ENCODE results near the gene BRIP1. TPM values are rescaled to one million over a fixed set of nuclear protein-coding genes. Genes with fewer than 3 reads are reported as not detected.
"Not testable (repeated sequence)": the region's sequence is repeated elsewhere in the genome, so short reads cannot be mapped to it uniquely, and the experiment has no call there.

Gene BRIP1
- total RNA-seq, 1 experiment from 2014 or later: 12.0 TPM

DNA sequence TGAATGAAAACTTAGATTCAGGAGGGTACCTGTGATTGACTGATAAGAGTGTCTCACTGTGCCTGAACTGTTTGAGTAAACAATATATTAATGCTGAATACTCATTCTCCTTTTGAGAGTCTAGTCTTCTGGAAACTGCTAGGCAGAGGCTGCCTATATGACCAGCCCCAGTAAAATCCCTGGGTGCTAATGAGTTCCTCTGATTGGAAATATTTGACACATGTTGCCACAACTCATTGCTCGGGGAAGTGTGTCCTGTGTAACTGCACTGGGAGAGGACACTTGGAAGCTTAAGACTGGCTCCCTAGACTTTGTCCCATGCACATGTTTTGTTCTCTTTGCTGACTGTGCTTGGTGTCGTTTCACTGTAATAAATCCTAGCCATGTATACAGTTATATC is 163.6 kb downstream of the BRIP1 start:
- H3K27me3 ChIP-seq (ENCODE audit: control insufficient read depth, insufficient read depth, low read length): no peaks in the 10 kb centered on the region
- H3K4me3 ChIP-seq (ENCODE audit: insufficient read depth, low read depth, low read length): no peak overlapping the region
- DNase-seq: no peak
- no peaks in the 10 kb centered on the region for H3K36me3 ChIP-seq (replicated peaks; ENCODE audit: control insufficient read depth, insufficient read depth, low read length)

DNA sequence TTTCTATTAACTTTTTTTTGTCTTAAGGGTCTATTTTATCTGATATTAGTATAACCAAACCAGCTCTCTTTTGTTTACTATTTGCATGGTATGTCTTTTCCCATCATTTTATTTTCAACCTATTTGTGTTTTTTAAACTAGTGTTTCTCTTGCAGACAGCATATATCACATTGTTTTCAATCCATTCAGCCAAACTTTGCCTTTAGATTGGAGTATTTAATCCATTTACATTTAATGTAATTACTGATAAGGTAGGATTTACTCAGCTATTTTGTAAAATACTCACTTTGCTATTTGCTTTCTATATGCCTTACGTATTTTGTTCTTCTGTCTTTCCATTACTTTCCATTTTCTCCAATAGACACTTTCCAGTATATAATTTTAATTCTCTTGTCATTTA is 164.3 kb downstream of the BRIP1 start:
- no peak for DNase-seq
- Histone ChIP-seq H3K4me3 (ENCODE audit: insufficient read depth, low read depth, low read length) (no peak overlapping the region), H3K36me3 (replicated peaks; ENCODE audit: control insufficient read depth, insufficient read depth, low read length) (no peaks in the 10 kb centered on the region), H3K27me3 (ENCODE audit: control insufficient read depth, insufficient read depth, low read length) (no peaks in the 10 kb centered on the region)

DNA sequence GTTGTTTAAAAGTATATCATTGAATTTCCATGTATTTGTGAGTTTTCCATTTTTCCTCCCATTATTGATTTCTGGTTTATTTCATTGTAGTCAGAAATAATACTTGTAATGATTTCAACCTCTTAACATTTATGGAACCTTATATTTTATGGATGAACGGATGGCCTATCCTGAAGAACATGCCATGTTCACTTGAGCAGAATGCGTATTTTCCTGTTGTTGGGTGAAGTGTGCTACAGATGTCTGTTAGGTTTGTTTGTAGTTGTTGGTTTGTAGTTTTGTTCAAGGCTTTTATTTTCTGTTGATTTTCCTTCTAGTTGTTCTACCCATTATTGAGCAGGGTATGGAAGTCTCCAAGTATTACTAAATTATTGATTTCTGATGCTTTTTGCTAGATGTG is 165.1 kb downstream of the BRIP1 start:
- DNase-seq: no peak
- H3K4me3 ChIP-seq (ENCODE audit: insufficient read depth, low read depth, low read length): no peak overlapping the region

DNA sequence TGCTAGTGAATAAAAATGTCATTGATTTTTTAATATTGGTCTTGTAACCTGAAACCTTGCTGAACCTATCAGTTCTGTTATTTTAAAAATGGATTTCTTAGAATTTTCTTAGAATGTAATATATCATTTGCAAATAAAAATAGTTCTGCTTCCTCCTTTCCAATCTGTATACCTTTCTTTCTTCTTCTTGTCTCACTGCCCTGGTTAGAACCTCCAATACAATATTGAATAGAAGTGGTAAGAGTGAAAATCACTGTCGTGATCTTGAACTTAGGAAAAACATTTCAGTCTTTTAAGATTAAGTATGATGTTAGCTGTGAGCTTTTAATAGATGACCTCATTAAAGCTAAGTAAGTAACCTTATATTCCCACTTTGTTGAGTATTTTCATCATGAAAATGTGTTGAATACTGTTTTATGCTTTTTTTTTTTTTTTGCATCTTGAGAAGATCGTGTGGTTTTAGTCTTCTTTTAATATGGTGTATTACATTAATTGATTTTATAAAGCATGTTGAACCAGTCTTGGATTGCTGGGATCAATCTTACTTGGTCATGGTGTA is 167.5 kb downstream of the BRIP1 start:
- H3K27me3 ChIP-seq (ENCODE audit: control insufficient read depth, insufficient read depth, low read length): no peaks in the 10 kb centered on the region
- no peak for DNase-seq
- H3K4me3 ChIP-seq (ENCODE audit: insufficient read depth, low read depth, low read length): no peak overlapping the region
- H3K36me3 ChIP-seq (replicated peaks; ENCODE audit: control insufficient read depth, insufficient read depth, low read length): no peaks in the 10 kb centered on the region

More for the DNA sequence above, 165.1 kb downstream of the BRIP1 start:
- Histone ChIP-seq H3K36me3 (replicated peaks; ENCODE audit: control insufficient read depth, insufficient read depth, low read length) (no peaks in the 10 kb centered on the region), H3K27me3 (ENCODE audit: control insufficient read depth, insufficient read depth, low read length) (no peaks in the 10 kb centered on the region)

DNA sequence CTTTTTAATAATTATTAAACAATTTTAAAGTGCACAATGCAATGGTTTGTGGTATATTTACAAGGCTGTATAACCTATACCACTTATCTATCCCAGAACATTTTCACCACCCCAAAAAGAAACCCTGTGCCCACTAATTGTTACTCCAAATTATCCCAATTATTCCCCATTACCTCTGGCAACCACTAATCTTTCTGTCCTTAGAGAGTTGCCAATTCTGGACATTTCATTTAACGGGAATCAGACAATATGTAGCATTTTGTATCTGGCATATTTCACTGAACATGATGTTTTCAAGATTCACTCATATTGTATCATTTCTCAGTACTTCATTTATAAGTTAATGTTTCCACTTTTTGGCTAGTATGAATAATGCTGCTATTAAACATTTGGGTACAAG is 169.2 kb downstream of the BRIP1 start:
- Histone ChIP-seq H3K4me3 (ENCODE audit: insufficient read depth, low read depth, low read length) (no peak overlapping the region), H3K27me3 (ENCODE audit: control insufficient read depth, insufficient read depth, low read length) (no peaks in the 10 kb centered on the region), H3K36me3 (replicated peaks; ENCODE audit: control insufficient read depth, insufficient read depth, low read length) (no peaks in the 10 kb centered on the region)
- DNase-seq: no peak

DNA sequence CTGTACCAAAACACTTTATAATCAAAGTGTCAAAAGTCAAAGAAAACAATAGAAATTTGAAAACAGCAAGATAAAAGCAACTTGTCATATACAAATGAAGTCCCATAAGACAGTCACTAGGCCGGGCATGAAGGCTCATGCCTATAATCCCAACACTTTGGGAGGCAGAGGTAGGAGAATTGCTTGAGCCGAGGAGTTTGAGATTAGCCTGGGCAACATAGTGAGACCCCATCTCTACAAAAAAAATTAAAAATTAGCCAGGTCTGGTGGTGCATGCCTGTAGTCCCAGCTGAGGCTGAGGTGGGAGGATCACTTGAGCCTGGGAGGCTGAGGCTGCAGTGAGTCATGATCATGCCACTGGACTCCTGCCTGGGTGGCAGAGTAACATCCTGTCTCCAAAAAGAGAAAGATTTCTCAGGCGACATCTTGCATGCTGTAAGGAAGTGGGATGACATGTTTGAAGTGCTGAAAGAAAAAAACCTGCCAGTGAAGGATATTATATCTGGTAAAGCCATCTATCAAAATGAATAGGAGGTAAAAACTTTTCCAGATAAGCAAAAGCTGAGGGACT is 173.6 kb downstream of the BRIP1 start:
- no peak for DNase-seq
- Histone ChIP-seq H3K4me3 (ENCODE audit: insufficient read depth, low read depth, low read length) (no peak overlapping the region), H3K36me3 (replicated peaks; ENCODE audit: control insufficient read depth, insufficient read depth, low read length) (no peaks in the 10 kb centered on the region), H3K27me3 (ENCODE audit: control insufficient read depth, insufficient read depth, low read length) (no peaks in the 10 kb centered on the region)

DNA sequence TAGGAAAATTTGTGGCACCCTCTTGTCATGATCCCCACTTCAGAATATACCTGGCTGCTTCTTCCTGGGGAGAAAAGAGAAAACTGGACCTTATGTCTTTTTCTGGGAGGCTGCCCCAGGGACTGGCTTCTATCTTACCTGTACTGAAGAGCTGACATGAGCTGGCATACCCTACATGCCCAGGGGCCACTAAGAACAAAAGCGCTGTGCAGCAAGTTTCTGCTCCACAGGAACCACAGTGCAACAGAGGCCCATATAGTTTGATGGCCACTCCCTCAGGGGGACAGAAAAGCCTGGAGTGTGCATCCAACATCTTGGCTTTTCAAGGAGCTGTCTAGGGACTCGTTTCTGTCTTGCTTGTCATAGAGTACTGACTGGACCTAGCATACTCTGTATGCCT is 175.6 kb downstream of the BRIP1 start:
- no peak overlapping the region for H3K4me3 ChIP-seq (ENCODE audit: insufficient read depth, low read depth, low read length)
- DNase-seq: no peak
- H3K27me3 ChIP-seq (ENCODE audit: control insufficient read depth, insufficient read depth, low read length): no peaks in the 10 kb centered on the region

DNA sequence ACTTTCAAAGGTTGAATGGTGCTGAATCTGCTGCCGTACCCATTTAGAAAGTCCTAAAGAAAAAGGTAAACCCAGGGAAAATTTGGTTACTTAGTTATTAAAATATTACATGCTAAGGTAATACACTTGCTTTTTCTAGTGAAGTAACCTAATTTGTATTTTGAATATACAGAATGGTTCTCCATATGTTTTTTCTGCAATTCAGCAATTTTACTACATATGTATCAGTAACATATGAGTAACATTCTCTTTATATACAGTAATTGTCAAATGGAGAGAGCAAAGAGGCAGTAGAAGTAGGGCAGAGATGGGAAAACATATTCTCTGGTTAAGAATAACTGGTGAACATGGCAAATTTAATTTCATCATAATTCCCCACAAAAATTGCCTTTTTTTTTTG is 177.2 kb downstream of the BRIP1 start:
- no peaks in the 10 kb centered on the region for H3K27me3 ChIP-seq (ENCODE audit: control insufficient read depth, insufficient read depth, low read length)
- no peaks in the 10 kb centered on the region for H3K36me3 ChIP-seq (replicated peaks; ENCODE audit: control insufficient read depth, insufficient read depth, low read length)
- no peak for DNase-seq
- H3K4me3 ChIP-seq (ENCODE audit: insufficient read depth, low read depth, low read length): no peak overlapping the region

More for the DNA sequence above, 175.6 kb downstream of the BRIP1 start:
- no peaks in the 10 kb centered on the region for H3K36me3 ChIP-seq (replicated peaks; ENCODE audit: control insufficient read depth, insufficient read depth, low read length)

DNA sequence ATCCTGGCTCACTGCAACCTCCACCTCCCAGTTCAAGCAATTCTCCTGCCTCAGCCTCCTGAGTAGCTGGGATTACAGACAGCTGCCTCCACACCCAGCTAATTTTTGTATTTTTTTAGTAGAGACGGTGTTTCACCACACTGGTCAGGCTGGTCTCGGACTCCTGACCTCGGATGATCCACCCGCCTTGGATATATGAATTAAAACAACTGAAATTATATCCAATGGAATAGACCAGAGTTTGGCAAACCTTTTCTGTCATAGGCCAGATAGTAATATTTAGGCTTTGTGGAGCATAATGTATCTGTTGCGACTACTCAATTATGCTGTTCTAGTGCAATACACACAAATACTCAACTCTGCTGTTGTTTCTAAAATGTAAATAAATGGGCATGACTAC is 178.5 kb downstream of the BRIP1 start:
- Histone ChIP-seq H3K36me3 (replicated peaks; ENCODE audit: control insufficient read depth, insufficient read depth, low read length) (no peaks in the 10 kb centered on the region), H3K27me3 (ENCODE audit: control insufficient read depth, insufficient read depth, low read length) (no peaks in the 10 kb centered on the region), H3K4me3 (ENCODE audit: insufficient read depth, low read depth, low read length) (no peak overlapping the region)
- DNase-seq: no peak

DNA sequence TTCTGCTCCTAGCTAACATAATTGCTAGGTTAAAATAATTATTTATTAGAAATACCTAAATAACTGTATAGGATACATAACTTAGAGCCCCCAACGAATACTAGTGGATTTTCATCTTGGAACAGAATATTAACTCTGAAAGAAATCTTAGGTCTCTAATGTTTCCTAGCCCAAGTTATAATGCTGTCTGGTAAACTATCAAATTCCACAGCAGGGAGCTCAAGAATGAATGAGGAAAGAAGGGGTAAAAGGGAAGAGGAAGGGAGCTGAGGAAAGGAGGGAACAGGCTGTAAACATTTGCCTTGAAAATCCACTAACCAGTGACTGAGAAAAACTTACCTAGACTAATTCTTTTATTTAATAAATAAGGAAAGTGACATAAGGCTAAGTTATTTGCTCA is 179.2 kb downstream of the BRIP1 start:
- DNase-seq: no peak
- H3K36me3 ChIP-seq (replicated peaks; ENCODE audit: control insufficient read depth, insufficient read depth, low read length): no peaks in the 10 kb centered on the region
- no peaks in the 10 kb centered on the region for H3K27me3 ChIP-seq (ENCODE audit: control insufficient read depth, insufficient read depth, low read length)
- no peak overlapping the region for H3K4me3 ChIP-seq (ENCODE audit: insufficient read depth, low read depth, low read length)

DNA sequence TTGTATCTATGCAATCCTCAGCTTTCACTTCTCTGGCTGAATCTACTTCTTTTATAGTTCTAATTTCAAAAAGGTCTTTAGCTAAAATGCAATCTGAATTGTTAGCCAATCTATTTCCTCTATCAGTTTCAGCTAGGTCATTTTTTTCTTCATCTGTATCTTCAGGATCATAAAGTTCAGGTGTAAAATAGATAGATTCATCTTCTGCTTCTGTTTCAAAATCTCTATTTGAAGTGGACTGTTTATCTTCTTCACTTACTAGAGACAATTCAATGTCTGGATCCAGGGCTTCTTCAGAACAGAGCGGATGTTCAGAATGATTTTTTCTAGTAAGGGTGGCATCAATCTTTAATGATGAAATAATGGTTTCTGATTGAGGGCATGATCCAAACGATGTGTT is 179.9 kb downstream of the BRIP1 start:
- Histone ChIP-seq H3K27me3 (ENCODE audit: control insufficient read depth, insufficient read depth, low read length) (no peaks in the 10 kb centered on the region), H3K36me3 (replicated peaks; ENCODE audit: control insufficient read depth, insufficient read depth, low read length) (no peaks in the 10 kb centered on the region), H3K4me3 (ENCODE audit: insufficient read depth, low read depth, low read length) (no peak overlapping the region)
- DNase-seq: no peak

DNA sequence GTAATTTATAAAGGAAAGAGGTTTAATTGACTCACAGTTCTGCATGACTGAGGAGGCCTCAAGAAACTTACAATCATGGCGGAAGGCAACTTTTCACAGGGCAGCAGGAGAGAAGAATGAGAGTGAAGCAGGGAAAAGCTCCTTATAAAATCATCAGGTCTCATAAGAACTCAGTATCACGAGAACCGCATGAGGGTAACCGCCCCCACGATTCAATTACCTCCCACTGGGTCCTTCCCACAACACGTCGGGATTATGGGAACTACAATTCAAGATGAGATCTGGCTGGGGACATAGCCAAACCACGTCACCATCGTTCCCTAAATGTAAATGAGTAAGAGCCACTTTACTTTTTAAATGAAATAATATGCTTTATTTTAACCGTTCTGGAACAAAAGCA is 182.4 kb downstream of the BRIP1 start:
- H3K36me3 ChIP-seq (replicated peaks; ENCODE audit: control insufficient read depth, insufficient read depth, low read length): no peaks in the 10 kb centered on the region
- no peak overlapping the region for H3K4me3 ChIP-seq (ENCODE audit: insufficient read depth, low read depth, low read length)
- H3K27me3 ChIP-seq (ENCODE audit: control insufficient read depth, insufficient read depth, low read length): no peaks in the 10 kb centered on the region
- no peak for DNase-seq

DNA sequence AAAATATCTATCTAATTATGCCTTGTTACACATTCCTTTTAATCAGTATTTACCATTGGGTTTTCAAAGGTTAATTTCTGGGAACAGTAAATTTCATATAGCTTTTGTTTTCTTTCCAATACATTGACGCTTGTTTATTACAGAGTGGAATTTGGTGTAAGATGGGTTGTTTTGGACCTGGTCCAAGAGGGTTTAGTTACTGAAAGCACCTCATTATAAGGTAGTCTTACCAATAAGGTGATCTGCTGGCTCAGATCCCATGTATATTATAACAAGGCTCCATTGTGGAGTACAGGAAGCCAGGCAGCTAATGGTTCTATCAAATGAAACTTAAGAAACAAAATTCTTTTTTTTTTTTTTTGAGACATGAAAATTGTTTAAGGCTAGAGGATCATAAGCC is 185.0 kb downstream of the BRIP1 start:
- no peak overlapping the region for H3K4me3 ChIP-seq (ENCODE audit: insufficient read depth, low read depth, low read length)

DNA sequence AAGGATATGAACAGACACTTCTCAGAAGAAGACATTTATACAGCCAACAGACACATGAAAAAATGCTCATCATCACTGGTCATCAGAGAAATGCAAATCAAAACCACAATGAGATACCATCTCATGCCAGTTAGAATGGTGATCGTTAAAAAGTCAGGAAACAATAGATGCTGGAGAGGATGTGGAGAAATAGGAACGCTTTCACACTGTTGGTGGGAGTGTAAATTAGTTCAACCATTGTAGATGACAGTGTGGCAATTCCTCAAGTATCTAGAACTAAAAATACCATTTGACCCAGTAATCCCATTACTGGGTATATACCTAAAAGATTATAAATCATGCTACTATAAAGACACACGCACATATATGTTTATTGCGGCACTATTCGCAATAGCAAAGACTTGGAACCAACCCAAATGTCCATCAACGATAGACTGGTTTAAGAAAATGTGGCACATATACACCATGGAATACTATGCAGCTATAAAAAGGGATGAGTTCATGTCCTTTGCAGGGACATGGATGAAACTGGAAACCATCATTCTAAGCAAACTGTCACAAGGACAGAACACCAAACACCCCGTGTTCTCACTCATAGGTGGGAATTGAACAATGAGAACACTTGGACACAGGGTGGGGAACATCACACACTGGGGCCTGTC is 186.0 kb downstream of the BRIP1 start:
- not testable (repeated sequence) for H3K4me3 ChIP-seq (ENCODE audit: insufficient read depth, low read depth, low read length); DNase-seq; H3K36me3 ChIP-seq (replicated peaks; ENCODE audit: control insufficient read depth, insufficient read depth, low read length); H3K27me3 ChIP-seq (ENCODE audit: control insufficient read depth, insufficient read depth, low read length)

More for the DNA sequence above, 185.0 kb downstream of the BRIP1 start:
- no peak for DNase-seq
- no peaks in the 10 kb centered on the region for H3K36me3 ChIP-seq (replicated peaks; ENCODE audit: control insufficient read depth, insufficient read depth, low read length)
- H3K27me3 ChIP-seq (ENCODE audit: control insufficient read depth, insufficient read depth, low read length): no peaks in the 10 kb centered on the region

DNA sequence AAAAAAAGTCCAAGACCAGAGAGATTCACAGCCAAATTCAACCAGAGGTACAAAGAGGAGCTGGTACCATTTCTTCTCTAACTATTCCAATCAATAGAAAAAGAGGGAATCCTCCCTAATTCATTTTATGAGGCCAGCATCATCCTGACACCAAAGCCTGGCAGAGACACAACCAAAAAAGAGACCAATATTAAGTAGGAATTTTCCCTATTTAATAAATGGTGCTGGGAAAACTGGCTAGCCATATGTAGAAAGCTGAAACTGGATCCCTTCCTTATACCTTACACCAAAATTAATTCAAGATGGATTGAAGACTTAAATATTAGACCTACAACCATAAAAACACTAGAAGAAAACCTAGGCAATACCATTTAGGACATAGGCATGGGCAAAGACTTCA is 186.8 kb downstream of the BRIP1 start:
- not testable (repeated sequence) for H3K36me3 ChIP-seq (replicated peaks; ENCODE audit: control insufficient read depth, insufficient read depth, low read length); DNase-seq; H3K4me3 ChIP-seq (ENCODE audit: insufficient read depth, low read depth, low read length); H3K27me3 ChIP-seq (ENCODE audit: control insufficient read depth, insufficient read depth, low read length)
